Fibroblast of skin of scalp (primary cell): ENCODE results near the gene MCTP2.
"Not testable (repeated sequence)": the region's sequence is repeated elsewhere in the genome, so short reads cannot be mapped to it uniquely, and the experiment has no call there.

Experiments used
- DNase-seq: peaks from one replicate; pipeline ENCODE4 v3.0.0-alpha.2; 2013

MCTP2 gene

GRCh38 chr15:94236608-94237007 lies 5.2 kb downstream of the MCTP2 start:
- no peak for DNase-seq

DNA sequence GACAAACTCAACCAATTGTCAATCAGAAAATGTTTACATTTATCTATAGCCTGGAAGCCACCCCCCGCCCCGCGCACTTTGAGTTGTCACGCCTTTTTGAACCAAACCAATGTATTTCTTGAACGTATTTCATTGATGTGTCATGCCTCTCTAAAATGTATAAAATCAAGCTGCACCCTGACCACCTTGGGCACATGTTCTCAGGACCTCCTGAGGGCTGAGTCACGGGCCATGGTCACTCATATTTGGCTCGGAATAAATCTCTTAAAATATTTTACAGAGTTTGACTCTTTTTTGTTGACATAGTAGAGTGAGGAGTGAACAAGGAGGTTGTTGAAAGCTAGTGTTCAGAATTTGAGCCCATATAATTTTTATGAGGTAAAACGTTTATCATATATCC lies 6.5 kb downstream of the MCTP2 start:
- DNase-seq, result no peak

GRCh38 chr15:94238539-94239118 lies 7.3 kb downstream of the MCTP2 start:
- DNase-seq, result no peak

DNA sequence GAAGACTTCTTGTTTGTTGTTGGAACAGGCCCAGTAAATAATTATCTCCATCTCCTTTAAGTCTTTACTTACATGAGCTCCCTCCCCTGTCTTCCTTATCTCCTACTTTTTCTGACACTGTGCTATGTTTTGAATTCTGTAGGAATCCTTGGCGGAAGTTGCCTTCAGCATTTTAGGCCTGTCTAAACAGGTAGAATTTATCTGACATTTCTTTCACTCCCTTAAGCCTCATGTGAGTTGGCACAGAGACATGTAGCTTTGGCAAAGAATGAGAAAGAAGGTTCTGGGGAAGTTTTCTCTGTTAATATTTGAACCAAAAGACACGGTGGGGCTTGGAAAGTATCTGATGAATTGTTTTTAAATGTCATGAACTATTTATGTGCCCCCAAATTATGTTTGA lies 8.1 kb downstream of the MCTP2 start:
- no peak for DNase-seq

DNA sequence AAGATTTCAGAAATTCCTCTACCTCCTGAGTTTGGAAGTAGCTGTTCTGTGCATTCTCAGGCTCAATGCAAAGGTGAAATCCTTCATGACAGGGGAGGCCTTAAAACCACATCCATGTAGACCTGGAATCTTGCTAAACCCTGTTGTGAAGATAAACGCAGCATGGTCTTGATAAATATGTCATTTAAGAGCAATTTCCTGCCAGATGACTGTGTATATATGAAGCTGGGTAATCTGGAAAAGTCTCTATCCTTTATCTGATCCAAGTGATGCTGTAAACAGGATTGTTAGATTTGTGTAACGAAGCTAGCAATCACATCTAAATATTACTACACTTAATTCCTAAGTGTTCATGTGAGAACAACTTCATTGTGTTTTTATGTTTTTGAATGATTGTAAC lies 9.1 kb downstream of the MCTP2 start:
- no peak for DNase-seq

GRCh38 chr15:94242257-94242656 lies 10.9 kb downstream of the MCTP2 start:
- no peak for DNase-seq

DNA sequence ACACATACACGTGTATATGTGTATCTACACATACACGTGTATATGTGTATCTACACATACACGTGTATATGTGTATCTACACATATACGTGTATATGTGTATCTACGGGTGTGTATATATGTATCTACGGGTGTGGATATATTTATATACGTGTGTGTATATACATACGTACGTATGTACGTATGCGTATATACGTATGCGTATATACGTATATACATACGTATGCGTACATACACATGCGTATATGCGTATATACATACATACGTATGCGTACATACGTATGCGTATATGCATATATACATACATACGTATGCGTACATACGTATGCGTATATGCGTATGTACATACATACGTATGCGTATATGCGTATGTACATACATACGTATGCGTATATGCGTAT lies 11.6 kb downstream of the MCTP2 start:
- DNase-seq, result not testable (repeated sequence)

- no peak for DNase-seq
These were observed 12.1 kb downstream of the MCTP2 start for GRCh38 chr15:94243418-94243817.

GRCh38 chr15:94246016-94246415 lies 14.7 kb downstream of the MCTP2 start:
- DNase-seq, result no peak

- DNase-seq, result no peak
These were observed 16.7 kb downstream of the MCTP2 start for GRCh38 chr15:94247789-94248638.

- DNase-seq, result no peak
These were observed 19.4 kb downstream of the MCTP2 start for GRCh38 chr15:94250801-94251200.

- DNase-seq, result no peak
These were observed 20.9 kb downstream of the MCTP2 start for GRCh38 chr15:94252223-94252766.

DNA sequence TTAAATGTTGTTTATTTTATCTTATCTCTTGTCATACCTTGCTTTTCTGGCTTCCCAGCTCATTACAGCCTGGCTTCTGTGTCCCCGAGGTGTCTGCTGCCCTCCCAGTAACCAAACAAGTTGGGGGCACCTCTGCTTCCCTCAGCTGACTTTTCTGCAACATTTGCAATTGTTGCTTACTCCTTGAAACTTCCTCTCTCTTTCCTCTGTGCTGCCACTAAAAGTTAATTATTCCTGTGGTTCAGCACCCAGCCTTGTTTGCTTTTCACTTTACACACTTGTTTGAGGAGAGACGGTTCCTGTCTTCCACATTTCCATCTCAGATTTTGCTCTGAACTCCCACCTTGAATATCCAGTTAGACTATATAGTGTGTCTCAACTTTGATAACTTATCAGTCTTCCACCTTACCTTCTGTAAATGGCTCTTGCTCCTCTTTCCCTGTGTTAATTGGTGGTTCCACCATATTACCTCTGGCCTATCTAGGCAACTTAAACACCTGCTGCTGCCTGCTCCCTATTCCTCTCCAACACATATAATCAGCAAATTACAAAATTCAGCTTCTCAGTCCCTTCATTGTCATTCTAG lies 21.6 kb downstream of the MCTP2 start:
- no peak for DNase-seq

DNA sequence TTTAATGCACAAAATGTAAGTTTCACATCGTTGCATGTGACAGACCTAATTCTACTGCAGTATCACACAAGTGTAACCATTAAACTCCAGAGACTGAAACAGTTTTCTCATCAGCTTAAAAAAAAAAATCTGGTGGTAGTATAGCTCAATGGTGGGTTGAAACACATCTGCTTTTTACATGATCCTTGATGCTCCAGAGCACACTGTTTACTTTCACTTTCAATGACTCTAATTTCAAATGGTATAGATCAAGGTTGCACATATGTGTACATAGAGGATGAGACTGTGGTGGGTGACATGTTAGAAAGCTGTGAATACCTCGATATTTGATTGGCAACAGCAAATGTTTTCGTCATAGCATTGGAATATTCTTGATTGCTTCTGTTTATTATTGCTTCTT lies 22.4 kb downstream of the MCTP2 start:
- no peak for DNase-seq

DNA sequence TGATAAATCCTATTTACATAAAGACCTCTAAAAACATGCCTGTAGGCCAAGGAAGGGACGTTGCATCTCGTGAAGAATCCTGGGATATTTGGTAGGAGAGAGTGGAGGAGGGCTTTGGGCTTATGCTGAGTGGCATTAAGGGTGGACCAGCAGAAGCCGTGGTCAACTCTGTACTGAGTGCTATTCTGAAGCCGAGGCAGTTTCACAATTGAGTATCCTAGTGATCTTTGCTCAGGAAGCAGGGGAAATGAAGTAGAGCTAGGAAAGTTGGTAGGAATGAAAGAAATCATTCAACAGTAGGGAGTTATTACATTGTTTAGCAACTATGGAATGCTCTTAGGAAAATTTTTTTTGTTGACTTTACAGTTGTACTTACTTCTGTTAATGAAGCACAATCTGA lies 24.2 kb downstream of the MCTP2 start:
- DNase-seq, result no peak

- DNase-seq, result no peak
These were observed 25.1 kb downstream of the MCTP2 start for GRCh38 chr15:94256511-94256910.

GRCh38 chr15:94257776-94258175 lies 26.4 kb downstream of the MCTP2 start:
- not testable (repeated sequence) for DNase-seq

DNA sequence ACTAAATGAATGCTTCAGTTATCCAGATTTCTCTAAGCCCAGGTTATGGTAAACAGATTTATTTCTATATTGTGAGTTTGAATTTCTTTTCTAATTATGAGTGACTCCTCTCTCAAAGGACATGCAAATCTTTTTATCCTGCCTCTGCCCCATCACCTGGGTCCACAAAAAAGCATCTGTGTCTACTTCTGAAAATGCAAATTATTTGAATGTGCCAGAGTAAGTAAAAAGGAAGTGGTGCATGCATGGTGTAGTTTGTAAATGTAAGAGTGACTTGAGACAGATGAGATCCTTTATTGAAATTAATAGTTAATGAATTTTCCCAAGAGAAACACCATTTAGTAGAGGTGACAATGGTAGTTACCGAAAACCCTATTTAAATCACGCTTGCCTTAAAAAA lies 26.9 kb downstream of the MCTP2 start:
- no peak for DNase-seq

- no peak for DNase-seq
These were observed 27.9 kb downstream of the MCTP2 start for GRCh38 chr15:94259121-94259751.

DNA sequence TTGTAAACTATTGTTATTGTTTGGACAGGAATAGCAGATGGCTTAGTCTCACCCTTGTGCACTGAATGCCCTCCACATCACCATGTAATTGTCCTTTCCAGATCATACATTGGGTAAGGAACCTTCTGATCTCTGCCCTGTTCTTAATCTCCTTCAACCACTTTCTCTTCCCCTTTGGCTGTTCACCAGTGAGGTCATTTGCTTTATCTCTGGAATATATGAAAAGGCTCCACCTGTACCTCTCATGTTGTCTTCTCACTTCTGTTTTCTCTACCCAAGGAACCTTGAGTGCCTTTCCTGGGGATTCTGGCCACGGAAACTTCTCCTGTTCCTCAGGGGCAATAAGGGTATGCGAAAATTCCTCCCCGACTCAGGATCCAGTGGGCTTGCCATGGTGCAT lies 28.5 kb downstream of the MCTP2 start:
- no peak for DNase-seq

DNA sequence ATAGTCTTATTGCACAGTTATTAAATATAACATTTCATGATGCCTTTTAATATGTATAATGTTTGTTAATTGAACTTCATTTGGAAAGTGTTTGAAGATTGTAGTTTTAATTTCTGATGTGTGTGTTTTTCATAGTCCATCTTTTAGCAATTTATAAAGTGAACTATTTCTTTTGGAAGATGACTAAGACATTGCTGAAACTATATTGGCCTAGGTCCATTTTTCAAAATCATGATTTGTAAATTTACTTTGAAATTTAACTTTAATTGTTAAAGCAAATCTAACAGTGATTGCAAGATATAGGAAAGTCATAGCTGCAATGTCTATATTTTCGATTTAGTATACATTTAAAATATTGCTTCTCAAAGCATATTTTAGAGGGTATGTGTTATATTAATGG lies 30.8 kb downstream of the MCTP2 start:
- no peak for DNase-seq

DNA sequence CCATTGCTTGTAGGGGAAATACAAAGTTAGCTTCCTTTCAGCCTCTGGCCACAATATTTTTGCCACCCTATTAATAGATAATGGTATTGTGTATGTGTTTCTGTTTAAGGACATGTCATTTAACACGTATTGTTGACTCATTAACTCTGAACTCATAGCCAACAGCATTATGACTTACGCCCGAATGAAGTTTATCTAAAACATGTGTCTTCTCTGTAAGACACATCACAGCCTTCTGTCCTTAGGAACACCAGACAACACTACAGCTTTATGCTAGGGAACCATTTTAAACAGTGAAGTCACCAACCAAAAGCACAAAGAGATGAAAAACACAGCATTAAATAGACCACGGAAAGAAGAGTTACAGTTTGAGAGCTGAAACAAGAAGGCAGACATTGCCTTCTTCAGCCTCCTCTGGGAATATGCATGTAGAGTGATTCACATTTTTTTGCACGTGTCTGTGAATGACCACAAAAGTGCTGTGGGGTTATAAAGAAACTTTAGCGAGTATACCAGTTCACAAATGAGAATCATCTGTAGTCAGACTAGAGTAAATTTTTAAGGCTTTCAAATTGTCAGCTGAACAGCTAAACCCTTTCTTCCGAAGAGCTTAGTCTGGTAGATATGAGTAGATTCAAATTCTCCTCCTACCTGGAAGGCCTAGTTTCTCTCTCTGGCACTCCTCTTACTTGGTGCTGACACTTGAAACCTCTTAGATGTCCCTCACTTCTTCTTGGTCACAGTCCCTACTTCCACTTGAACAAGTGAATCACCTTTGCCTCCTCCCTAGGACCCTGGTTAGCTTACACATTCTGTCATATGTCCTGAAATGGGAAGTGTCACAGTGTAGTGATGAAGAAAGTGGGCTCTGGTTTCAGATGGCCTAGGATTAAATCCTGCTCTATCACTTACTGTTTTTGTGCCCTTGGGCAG lies 32.2 kb downstream of the MCTP2 start:
- peak; percentile 64 for DNase-seq
